Smooth muscle cell (in vitro differentiated cells): ENCODE results near the gene ETV4. TPM values are rescaled to one million over a fixed set of nuclear protein-coding genes. Genes with fewer than 3 reads are reported as not detected.

Source experiments
- DNase-seq: peaks from one replicate; lab custom pipeline; 2025; ENCODE audit not compliant: unreplicated experiment; lab: John Stamatoyannopoulos, UW
- H2AFZ ChIP-seq: fragments of 200-600 bp; sonication (generic); 2 replicates; pipeline ENCODE4 v1.6.0; 2016; ENCODE audit warnings: antibody characterized with exemption, low read depth, mild to moderate bottlenecking
- H3F3A ChIP-seq: fragments of 200-600 bp; sonication (generic); 2 replicates; pipeline ENCODE4 v1.6.0; 2017; ENCODE audit warnings: antibody characterized with exemption, low read depth
- H3K27ac ChIP-seq: fragments of 200-600 bp; sonication (generic); 2 replicates; pipeline ENCODE4 v1.5.1; 2016; ENCODE audit warnings: low read depth, mild to moderate bottlenecking
- H3K27me3 ChIP-seq: fragments of 200-600 bp; sonication (generic); 2 replicates; pipeline ENCODE4 v1.6.1; 2016; ENCODE audit warnings: low read depth, mild to moderate bottlenecking
- H3K36me3 ChIP-seq: fragments of 200-600 bp; sonication (generic); 2 replicates; pipeline ENCODE4 v1.5.1; 2016; ENCODE audit warnings: low read depth
- H3K4me1 ChIP-seq: fragments of 200-600 bp; sonication (generic); 2 replicates; pipeline ENCODE4 v1.5.1; 2016; ENCODE audit warnings: low read depth
- H3K4me2 ChIP-seq: fragments of 200-600 bp; sonication (generic); 2 replicates; pipeline ENCODE4 v1.6.0; 2016; ENCODE audit warnings: mild to moderate bottlenecking
- H3K4me3 ChIP-seq: fragments of 200-600 bp; sonication (generic); 2 replicates; pipeline ENCODE4 v1.5.1; 2016; ENCODE audit warnings: mild to moderate bottlenecking
- H3K79me2 ChIP-seq: fragments of 200-600 bp; sonication (generic); 2 replicates; pipeline ENCODE4 v1.6.0; 2016; ENCODE audit warnings: low read depth, mild to moderate bottlenecking
- H3K9ac ChIP-seq: fragments of 200-600 bp; sonication (generic); 2 replicates; pipeline ENCODE4 v1.6.0; 2016; ENCODE audit warnings: low read depth
- H3K9me3 ChIP-seq: fragments of 200-600 bp; sonication (generic); replicated peaks from 2 replicates; pipeline ENCODE4 v1.5.1; 2016; ENCODE audit warnings: low read depth
- H4K20me1 ChIP-seq: fragments of 200-600 bp; sonication (generic); 2 replicates; pipeline ENCODE4 v1.6.0; 2016; ENCODE audit warnings: low read depth
- CTCF ChIP-seq: fragments of 200-600 bp; sonication (generic); IDR thresholded peaks from 2 replicates; pipeline ENCODE4 v1.5.1; 2017; ENCODE audit warnings: borderline replicate concordance, mild to moderate bottlenecking, antibody characterized with exemption; ENCODE audit not compliant: insufficient read depth, poor library complexity, severe bottlenecking
- WGBS: methylation state at CpG from one replicate; pipeline ENCODE4 v1.1.7; 2016; ENCODE audit warnings: low lambda C conversion rate; 5-methylcytosine and 5-hydroxymethylcytosine counted together
- polyA plus RNA-seq: library from polyadenylated mRNA; unstranded; fragments of >200 nt; fragmentation: Nextera tagmentation; extraction: Ambion mirVana; gene quantifications from 2 replicates; pipeline ENCODE4 v1.2.1, GENCODE V29; 2016
- total RNA-seq: library from RNA; depleted of rRNA; stranded (reverse); fragments of >200 nt; gene quantifications from 2 replicates; pipeline ENCODE4 v1.2.3, GENCODE V29; 2014

ETV4 gene
- total and polyA plus RNA-seq, 2 experiments from 2014 or later: 21.7 to 33.5 TPM

GRCh38 chr17:43591001-43591400, 44.9 kb upstream of the ETV4 start:
- Histone ChIP-seq H3K79me2 (no peaks in the 10 kb centered on the region), H3F3A (peaks cover 10% of the 10 kb centered on the region), H3K27ac (peak overlapping the region; percentile 96), H2AFZ (peak overlapping the region; percentile 8), H3K36me3 (no peaks in the 10 kb centered on the region), H4K20me1 (no peaks in the 10 kb centered on the region), H3K9ac (peak overlapping the region; percentile 87), H3K4me2 (peak overlapping the region; percentile 71), H3K4me3 (no peak overlapping the region), H3K4me1 (peaks cover 14% of the 10 kb centered on the region), H3K9me3 (no peaks in the 10 kb centered on the region), H3K27me3 (no peaks in the 10 kb centered on the region)
- no peak for DNase-seq
- WGBS: 89% methylated on average over 3 of the region's 3 CpGs
- TF ChIP-seq CTCF: no peak

DNA sequence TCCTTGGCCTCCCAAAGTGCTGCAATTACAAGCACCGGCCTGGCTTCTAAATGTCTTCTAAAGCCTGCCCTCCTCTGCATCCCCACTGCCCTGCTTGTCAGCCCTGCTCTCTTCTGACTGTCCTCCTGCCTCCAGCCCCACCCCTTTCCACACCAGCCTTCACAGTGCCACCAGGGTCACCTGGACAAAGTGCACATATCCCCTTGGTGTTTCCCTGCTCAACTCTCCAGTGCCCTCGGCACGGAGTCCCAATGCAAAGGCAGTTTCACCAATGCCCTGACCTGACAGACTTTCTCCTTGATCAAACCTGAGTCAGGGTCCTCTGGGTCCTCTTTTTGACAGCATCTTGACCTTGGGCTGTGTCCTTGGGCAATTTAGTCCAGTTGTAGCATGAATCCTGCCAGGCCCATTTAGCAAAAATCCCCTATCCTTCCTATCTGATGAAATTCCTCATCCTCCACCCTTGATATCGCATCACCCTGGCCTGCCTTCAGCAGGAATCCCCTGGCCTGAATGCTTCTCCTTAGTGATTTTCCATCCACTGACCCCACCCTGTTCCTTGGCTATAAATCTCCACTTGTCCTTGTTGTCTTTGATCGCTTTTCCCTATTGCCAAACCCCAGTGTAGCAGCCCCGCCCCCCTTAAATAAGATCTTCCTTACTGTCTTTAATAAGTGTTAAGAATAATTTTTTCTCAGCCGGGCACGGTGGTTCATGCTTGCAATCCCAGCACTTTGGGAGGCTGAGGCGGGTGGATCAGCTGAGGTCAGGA, 42.7 kb upstream of the ETV4 start:
- TF ChIP-seq CTCF: no peak
- H3K4me2 ChIP-seq: no peak overlapping the region
- H3F3A ChIP-seq: peaks cover 10% of the 10 kb centered on the region
- no peak overlapping the region for H3K27ac ChIP-seq
- peaks cover 14% of the 10 kb centered on the region for H3K4me1 ChIP-seq
- no peak for DNase-seq
- no peaks in the 10 kb centered on the region for H3K36me3 ChIP-seq
- 97% methylated on average over 9 of the region's 9 CpGs for WGBS
- no peak overlapping the region for H3K9ac ChIP-seq
- no peaks in the 10 kb centered on the region for H4K20me1 ChIP-seq
- no peaks in the 10 kb centered on the region for H3K79me2 ChIP-seq
- H3K9me3 ChIP-seq: no peaks in the 10 kb centered on the region
- H3K4me3 ChIP-seq: no peak overlapping the region
- no peak overlapping the region for H2AFZ ChIP-seq
- H3K27me3 ChIP-seq: no peaks in the 10 kb centered on the region

- Histone ChIP-seq H3K36me3 (no peaks in the 10 kb centered on the region), H3K9me3 (no peaks in the 10 kb centered on the region), H4K20me1 (no peaks in the 10 kb centered on the region), H3K4me3 (no peak overlapping the region), H3K4me1 (peaks cover 14% of the 10 kb centered on the region), H3F3A (peaks cover 10% of the 10 kb centered on the region), H3K4me2 (no peak overlapping the region), H3K9ac (no peak overlapping the region), H3K79me2 (no peaks in the 10 kb centered on the region), H3K27ac (no peak overlapping the region), H2AFZ (no peak overlapping the region), H3K27me3 (no peaks in the 10 kb centered on the region)
- no peak for DNase-seq
- 80% methylated on average over 2 of the region's 2 CpGs for WGBS
- no peak for TF ChIP-seq CTCF
Observed at GRCh38 chr17:43588121-43588520, 42.0 kb upstream of the ETV4 start.

GRCh38 chr17:43587647-43588046, 41.5 kb upstream of the ETV4 start:
- H3K9ac ChIP-seq: no peak overlapping the region
- no peak overlapping the region for H3K4me3 ChIP-seq
- TF ChIP-seq CTCF: no peak
- H3K27ac ChIP-seq: no peak overlapping the region
- no peak overlapping the region for H2AFZ ChIP-seq
- H3K36me3 ChIP-seq: no peaks in the 10 kb centered on the region
- DNase-seq: no peak
- no peaks in the 10 kb centered on the region for H3K79me2 ChIP-seq
- WGBS: 87% methylated on average over 5 of the region's 5 CpGs
- peaks cover 10% of the 10 kb centered on the region for H3F3A ChIP-seq
- H3K4me2 ChIP-seq: no peak overlapping the region
- no peaks in the 10 kb centered on the region for H4K20me1 ChIP-seq
- H3K4me1 ChIP-seq: peaks cover 14% of the 10 kb centered on the region
- H3K9me3 ChIP-seq: no peaks in the 10 kb centered on the region
- no peaks in the 10 kb centered on the region for H3K27me3 ChIP-seq
